ENCODE data around the gene IGSF9.

GRCh38 chr1:159917533-159918351 lies 27.7 kb downstream of the IGSF9 start:
- TF ChIP-seq POLR2AphosphoS5 (IDR thresholded peaks at IDR 0.05; ENCODE audit: low read depth, low read length) = no peak
- peak; percentile 47; the same call in 1 of the 2 replicates for TF ChIP-seq POLR2A (IDR thresholded peaks at IDR 0.05; ENCODE audit: low read depth, low read length)
- no peak for TF ChIP-seq PAX5 (IDR thresholded peaks at IDR 0.05; ENCODE audit: insufficient read depth, low read length, severe bottlenecking)
